NCI-H1048 (cell line): Measurements from ENCODE around the gene PACS1.

Experiments
- DNase-seq: peaks from one replicate; lab custom pipeline; 2025; lab: John Stamatoyannopoulos, UW

Gene PACS1

DNA sequence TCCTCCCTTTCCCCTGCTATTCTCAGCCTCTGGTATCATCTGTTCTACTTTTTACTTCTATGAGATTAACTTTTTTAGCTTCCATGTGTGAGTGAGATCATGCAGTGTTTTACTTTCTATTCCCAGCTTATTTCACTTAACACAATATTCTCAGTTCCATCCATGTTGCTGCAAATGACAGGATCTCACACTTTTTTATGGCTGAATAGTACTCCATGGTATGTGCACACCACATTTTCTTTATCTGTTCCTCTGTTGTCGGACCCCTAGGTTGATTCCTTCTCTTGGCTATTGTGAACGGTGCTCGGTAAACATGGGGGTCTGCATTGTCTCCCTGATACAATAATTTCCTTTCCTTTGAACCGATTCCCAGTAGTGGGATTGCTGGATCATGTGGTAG lies 117.4 kb downstream of the PACS1 start:
- no peak for DNase-seq

DNA sequence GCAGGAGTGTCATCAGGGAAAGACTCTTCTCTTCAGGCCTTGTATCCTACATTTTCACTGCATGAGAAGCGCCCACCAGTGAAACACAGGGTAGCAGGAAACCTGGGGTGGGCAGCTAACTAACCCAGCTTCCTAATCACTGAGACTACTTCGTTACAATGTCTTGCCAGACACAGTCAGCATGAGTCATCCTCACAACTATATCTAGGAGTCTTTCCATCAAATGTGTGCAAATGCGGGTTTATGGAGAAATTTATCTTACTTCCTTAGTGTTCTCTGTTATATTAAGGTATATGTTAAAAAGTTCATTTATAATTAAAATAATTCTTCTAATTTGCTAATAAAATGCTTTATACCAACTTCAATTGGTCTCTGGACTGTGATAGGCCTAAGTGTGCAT lies 118.5 kb downstream of the PACS1 start:
- DNase-seq: no peak

DNA sequence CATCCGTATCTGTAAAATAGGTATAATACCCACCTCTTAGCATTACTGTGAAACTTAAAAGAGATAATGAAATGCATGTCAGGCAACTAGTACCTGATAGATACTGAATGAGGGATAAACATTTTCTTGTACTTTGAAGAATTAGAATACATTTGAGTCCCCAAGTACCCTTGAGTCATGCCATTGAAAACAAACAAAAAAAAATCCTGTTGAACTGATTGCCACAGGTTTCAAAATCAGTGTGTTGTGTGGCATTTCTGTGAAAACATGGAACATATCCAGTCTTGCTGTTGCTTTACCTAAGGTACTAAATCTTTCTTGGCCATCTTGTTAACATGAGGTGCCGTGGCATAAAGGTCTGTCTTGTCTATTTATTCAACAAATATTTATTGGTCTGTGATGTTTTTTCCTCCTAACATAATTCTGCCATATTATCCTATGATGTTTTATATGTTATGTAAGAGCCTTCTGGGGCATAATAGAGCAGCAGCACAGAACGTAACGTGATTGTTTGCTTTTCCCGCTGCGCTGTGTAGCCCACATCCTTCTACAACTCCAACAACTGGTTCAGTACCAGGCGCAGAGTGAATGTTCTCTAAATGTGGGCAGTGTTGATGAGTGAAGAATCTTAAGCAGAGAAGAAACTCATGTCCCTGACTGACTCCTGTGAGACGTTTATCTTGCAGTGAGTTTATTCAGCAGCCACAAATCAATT lies 119.1 kb downstream of the PACS1 start:
- no peak for DNase-seq

DNA sequence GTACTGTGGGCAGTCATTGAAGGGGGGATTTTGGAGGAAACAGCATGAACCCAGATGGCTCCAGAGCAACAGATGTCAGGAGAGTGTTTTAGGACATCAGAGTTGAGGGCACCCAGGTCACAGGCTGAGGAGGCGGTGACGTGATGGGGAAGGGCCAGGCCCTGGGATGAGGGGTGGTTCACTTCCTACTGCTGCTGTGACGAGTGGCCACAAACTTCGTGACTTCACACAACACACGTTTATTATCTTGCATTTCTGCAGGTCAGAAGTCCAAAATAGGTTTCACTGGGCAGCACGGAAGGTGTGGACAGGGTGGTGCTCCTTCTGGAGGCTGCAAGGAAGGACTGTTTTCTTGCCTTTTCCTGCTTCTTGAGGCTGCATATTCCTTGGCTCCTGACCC lies 120.7 kb downstream of the PACS1 start:
- DNase-seq: no peak

DNA sequence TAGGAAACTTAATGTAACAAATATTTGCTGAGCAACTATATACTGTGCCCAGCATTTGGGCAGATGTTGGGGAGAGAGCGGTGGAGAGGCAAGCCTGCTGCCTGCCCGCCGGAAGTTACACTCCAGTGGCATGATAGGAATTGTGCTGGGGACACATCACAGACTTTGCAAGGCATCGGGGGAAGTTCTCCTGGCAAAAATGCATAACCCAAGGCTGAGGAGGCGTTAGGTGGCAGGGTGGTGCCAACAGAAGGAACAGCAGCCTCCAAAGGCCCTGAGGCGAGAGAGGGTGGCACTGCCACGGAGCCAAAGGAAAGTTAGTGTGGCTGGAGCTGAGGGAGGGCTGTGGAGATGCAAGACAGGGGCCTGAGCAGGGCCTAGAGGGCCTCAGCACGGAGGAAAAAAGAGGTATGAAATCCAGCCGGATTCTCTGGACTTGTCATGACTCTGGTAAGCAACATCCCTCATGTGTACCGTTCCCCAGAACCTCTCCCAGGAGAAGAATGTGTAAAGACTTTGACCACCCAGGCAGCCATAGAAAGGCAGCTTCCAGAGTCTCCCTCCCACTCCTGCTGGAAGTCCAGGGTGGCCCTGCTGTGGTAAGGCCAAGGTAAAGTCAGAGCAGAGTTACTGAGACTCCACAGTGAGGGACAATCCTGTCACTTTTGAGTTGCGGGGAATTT lies 122.2 kb downstream of the PACS1 start:
- no peak for DNase-seq

DNA sequence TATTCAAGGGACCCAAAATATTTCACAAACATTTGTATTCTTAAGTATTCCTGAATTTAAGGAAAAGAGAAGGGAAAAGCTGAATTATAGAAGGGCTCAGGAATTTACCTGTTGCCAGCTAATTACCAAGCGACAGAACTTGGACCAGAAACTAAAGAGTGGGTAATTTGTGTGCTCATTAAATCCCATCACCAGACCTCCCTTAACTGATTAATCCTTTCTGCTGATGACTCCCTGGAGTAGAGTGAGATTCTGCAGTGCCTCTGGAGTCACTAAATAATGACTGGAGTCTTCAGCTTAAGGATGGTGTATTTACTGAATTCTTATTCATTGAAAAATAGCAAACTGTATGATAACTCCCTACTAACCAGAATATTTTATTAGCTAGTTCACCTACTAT lies 124.3 kb downstream of the PACS1 start:
- no peak for DNase-seq

DNA sequence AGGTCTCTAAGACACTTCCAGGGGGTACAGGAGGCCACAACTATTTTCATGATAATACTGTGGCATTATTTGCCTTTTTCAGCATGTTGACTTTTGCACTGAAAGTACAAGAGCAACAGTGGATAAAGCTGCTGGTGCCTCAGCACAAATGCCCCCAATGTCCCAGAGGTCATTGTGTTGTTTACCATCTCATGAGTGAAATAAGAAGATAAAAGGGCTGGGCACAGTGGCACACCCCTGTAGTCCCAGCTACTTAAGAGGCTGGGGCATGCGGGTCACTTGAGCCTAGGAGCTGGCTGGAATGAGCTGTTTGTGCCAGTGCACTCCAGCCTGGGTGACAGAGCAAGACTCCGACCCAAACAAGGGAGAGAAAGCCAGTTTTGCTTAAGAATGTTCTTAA lies 125.8 kb downstream of the PACS1 start:
- DNase-seq: no peak

DNA sequence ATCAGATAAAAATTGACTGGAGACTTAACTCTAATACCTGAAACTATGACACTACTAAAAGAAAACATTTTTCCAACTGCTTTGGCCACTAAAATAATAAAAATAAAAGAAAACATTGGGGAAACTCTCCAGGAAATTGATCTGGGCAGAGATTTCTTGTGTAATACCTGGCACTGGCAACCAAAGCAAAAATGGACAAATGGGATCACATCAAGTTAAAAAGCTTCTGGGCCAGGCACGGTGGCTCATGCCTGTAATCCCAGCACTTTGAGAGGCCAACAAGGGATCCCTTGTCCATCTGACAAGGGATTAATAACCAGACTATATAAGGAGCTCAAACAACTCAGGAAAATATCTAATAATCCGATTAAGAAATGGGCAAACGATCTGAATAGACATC lies 133.8 kb downstream of the PACS1 start:
- DNase-seq: no peak

DNA sequence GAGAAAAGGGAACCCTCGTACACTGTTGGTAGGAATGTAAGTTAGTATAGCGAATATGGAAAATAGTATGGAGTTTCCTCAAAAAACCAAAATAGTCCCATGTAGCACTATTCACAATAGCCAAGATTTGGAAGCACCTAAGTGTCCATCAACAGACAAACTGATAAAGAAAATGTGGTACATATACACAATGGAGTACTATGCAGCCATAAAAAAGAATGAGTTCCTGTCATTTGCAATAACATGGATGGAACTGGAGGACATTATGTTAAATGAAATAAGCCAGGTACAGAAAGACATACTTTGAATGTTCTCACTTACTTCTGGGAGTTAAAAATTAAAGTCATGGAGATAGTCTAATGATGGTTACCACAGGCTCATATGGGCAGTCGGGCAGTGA lies 134.3 kb downstream of the PACS1 start:
- no peak for DNase-seq

DNA sequence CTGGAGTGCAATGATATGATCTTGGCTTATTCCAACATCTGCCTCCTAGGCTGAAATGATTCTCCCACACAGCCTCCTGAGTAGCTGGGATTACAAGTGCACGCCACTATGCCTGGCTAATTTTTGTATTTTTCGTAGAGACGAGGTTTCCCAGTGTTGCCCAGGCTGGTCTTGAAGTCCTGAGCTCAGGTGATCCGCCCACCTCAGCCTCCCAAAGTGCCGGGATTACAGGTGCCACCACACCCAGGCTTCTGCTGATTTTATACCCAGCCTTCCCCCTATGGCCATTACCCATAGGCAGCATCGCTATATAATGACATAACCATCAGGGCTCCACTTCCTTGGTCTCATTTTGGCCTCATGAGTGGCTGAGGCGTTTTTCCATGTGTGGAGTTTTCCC lies 137.7 kb downstream of the PACS1 start:
- DNase-seq: no peak

DNA sequence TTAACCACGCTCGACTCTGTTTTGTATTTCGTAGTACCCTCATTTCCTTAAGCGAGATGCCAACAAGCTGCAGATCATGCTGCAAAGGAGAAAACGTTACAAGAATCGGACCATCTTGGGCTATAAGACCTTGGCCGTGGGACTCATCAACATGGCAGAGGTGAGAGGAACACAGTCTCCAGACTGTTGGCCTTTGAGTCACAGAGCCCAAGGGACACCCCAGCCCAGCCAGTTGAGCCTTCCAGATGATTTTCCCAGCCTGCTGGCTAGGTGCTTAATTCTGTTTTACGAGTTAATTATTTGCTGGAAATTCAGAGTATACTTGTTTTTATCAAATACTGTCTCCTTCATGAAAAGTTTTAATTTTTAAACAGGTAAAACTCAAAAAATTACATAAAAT lies 141.0 kb downstream of the PACS1 start:
- no peak for DNase-seq

DNA sequence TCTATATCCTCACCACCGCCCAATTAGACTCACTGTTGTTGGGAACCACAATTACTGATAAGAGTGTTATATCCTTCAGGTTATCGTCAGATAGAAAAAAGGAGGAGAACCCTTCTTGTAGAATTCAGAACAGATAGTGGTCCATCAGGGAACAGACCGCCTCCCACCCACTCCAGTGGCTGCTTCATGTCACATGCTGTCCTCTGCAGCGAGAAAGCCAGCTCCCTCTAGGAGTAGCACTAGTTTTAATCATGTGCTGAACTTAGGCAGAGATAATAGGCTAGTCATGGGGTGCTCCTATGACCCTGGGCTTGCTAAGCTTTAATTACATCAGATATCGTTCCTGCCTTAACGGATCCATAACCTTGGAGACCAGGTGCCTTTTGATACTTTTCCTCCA lies 146.8 kb downstream of the PACS1 start:
- no peak for DNase-seq

DNA sequence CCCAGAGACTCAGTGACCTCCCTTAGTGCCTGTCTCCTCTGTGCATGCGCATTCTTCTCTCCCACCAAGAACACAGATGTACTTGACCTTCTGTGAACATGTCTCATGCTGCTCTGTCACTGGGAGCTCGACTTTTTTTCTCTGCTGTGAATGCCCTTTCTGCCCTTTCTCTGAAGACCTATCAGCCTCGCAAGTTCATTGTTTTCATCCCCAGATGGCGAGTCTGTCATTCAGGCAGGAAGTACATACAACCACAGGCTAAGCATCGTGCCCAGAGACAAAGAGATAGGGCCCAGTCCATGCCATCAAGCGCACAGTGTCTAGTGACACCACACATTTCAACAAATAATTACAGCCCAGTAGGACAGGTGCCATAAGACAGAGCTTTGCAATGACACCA lies 148.0 kb downstream of the PACS1 start:
- DNase-seq: no peak

DNA sequence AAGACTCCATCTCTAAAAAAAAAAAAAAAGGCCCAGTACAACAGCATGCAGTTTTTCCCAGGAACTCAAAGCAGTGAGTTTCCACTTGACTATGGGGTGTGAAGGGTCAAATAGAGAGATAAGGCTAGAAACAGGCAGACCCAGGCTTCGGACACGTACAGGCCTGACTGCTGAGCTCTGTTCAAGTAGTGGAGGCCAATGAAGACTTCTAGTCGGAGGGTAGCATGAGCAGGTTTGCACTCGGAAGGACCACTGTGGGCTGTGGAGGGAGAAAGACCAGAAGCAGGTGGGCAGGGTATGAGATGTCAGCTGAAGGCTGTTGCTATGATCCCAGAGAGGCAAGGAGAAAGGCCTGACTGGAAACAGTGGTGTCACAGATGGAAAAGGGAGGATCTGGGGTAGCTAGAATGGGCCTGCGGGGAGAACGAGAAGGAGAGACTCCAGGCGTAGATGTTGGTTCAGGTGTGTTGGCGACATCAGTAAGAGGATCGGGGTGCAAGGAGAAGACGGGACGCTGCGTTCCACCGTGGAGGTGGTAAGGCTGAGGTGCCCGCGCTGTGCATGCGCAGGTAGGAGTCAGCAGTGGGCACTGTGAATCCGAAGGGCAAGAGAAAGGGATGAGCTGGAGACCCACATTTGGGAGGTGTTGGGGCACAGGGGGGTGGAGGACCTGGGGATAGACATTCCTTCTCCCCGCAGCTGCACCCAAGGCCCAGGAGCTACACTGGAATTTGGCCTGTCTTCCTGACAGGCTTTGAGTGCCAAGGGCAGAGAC lies 149.0 kb downstream of the PACS1 start:
- DNase-seq: no peak

DNA sequence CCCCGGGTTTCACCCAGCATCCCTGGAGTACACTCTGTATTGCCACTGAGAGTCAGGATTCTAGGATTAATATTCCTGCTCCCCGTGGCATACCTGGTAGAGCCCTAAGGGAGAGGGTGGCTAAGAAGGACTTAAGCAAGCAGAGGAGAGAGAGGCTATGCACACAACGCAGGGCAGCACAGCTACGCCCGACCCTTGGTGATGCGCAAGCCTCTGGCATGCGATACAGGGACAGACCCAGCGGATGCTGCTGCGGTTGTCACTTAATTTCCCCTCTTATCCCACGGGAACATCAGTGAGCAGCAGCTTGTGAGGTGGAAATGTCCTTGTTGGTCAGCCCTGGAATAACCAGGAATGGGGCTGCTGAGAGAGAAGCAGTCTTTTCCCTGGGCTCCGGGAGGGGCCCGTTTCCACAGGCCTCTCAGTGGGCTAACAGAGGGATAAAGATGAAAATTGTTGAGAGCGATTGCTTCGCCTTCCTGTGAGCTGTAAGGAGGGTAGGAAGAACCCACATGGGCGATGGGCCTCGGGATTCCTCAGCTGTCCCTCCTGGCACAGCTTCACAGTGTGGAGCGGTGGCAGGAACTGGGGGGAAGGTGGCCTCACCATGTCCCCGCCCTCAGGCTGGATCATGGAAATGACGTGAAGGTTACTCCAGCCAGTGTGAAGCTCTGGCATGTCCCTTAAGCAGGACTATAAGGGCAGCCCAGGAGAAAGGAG lies 149.9 kb downstream of the PACS1 start:
- no peak for DNase-seq

DNA sequence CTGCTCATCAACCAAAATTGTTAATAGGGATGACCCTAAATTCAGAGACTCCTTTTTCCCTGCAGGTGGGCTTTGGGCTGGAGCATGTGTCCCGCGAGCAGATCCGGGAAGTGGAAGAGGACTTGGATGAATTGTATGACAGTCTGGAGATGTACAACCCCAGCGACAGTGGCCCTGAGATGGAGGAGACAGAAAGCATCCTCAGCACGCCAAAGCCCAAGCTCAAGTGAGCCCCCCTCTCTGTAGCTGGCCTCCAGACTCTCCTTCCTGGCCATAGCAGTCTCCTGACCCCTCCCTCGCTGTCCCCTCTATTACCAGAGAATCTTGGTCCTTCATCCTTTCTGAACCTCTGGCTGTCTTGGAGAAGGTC lies 150.5 kb downstream of the PACS1 start:
- no peak for DNase-seq

DNA sequence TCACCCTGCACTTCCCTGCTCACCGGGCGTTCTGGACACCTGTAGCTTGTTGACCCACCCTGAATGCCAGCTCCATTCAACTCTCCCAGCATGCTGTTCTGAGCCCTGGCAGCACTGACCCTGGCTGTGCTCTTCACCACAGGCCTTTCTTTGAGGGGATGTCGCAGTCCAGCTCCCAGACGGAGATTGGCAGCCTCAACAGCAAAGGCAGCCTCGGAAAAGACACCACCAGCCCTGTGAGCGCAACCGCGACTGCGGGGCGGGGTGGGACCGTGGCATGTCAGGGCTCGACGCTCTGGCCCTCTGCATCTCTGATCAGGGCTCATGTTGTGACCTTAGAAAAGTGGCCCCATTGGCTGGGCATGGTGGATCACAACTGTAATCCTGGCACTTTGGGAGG lies 150.9 kb downstream of the PACS1 start:
- DNase-seq: no peak

DNA sequence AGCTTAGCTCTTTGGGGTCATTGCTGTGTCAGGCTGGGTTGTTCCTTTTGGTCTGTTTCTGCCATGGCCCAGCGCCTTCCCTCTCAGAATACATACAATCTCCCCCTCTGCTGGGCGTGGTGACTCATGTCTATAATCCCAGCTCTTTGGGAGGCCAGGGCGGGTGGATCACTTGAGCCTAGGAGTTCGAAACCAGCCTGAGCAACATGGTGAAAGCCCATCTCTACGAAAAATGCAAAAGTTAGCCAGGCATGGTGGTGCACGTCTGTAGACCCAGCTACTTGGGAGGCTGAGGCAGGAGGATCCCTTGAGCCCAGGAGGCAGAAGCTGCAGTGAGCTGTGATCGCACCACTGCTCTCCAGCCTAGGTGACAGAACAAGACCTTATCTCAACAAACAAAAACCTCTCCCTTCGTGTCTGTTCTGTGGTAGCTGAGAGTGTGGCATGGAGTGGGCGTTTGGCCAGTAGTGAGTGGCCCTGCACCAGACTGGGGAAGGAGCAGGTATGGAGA lies 151.7 kb downstream of the PACS1 start:
- DNase-seq: no peak

DNA sequence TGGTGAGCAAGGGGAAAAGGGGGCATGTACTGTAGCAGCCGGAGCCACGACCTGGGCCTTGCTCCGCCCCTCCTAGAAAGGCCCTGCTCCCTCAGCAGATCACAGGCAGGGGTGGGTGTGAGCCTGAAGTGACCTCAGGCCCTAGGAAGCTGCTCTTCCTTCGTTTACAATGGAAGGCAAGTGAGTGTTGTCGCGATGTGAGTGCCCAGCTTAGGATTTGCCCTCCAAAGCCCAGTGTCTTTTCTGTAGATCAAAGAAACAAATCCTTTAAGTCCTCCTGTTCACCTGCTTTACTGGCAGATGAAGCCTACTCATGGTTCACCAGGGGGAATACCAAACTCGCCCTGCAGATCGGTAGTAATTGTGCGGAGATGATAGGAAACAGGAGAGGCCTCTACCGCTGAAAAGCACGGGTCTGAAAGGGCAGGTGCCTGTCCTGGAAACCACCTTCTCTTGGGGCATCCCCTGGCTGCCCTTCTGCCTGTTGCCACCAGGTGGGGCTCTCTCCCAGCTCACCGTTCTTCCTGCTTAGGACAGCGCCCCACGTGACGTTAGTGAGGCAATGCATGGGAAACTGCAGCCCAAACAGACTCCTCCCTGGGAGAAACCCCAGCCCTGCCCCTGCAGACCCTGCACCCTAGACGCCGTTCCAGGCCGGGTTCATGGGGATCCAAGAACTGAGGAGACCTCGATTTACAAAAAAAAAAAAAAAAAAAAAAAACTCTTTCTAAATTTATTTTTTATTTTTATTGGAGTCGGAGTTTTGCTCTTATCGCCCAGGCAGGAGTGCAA lies 152.5 kb downstream of the PACS1 start:
- peak; percentile 79 for DNase-seq

DNA sequence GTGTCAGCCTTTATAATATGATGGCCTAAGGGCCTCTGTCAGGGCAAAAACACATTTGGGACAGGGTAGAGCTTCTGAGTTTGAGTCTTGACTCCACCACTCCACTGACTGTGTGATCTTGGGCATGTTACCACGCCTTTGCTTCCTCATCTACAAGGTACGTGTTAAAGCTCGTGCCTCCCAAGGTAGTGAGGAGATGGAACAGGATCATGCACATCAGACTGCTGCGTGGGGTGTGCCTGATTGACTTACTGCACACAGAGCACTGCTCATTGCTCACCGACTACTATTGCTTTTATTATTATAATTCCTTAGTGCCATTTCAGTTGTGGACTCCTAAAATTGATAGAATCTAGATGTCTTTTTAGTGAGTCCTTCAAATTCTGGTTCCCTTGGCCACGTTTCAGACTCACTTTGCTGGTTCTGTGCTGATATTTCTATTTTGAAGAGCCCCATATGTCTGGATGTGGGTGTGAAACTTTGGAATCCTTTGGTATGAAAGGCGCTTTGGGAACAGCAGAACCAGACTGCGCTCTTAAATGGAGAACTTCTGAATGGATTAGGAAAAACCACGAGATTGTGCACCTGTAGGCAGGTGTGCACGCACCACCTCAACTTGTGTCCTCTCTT lies 154.3 kb downstream of the PACS1 start:
- DNase-seq: no peak

DNA sequence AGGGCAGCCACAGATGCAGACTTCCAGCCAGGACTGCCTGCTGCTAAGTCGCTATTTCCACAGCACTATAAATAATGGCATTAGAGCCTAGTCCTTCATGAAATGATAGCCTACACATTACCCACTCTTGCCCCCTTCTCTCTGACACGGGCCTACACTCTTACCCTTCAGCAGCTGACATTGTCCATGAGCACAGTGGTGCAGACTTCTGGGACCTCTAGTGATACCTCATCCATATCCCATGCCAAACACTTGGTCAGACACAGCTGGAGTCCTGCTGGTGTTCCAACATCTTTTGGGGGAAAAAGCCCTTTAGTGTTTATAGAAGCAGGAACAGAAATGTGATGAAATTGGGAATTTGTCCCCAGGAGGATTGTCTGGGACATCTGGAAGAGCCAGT lies 155.0 kb downstream of the PACS1 start:
- no peak for DNase-seq
